ENCODE measurements around the gene PRKCH.

Gene PRKCH

GRCh38 chr14:61365667-61366212 lies 44.4 kb downstream of the PRKCH start:
- WGBS: 95% methylated on average over 3 of the region's 3 CpGs
- peaks cover 6% of the 10 kb centered on the region; the same call in 1 of the 2 replicates for H3K4me1 ChIP-seq (ENCODE audit: insufficient read depth, low read length)

GRCh38 chr14:61368114-61368710 lies 46.8 kb downstream of the PRKCH start:
- H3K4me1 ChIP-seq (ENCODE audit: insufficient read depth, low read length): peaks cover 6% of the 10 kb centered on the region; the same call in 1 of the 2 replicates
- H3K4me3 ChIP-seq (ENCODE audit: low read length): no peak overlapping the region
- no peak overlapping the region for H3K27ac ChIP-seq (ENCODE audit: low read depth, low read length)
- H3K9me3 ChIP-seq (ENCODE audit: insufficient read depth, low read depth, low read length): 0 out of 2 replicates have a peak, but pooled peaks cover 5% of the 10 kb centered on the region
- H3K27me3 ChIP-seq (ENCODE audit: insufficient read depth, low read length): no peaks in the 10 kb centered on the region
- WGBS: 81% methylated on average over 4 of the region's 5 CpGs
- no peaks in the 10 kb centered on the region for H3K36me3 ChIP-seq (ENCODE audit: insufficient read depth, low read length)
- H3K9ac ChIP-seq (ENCODE audit: low read depth, low read length): no peak overlapping the region

More at GRCh38 chr14:61365667-61366212, 44.4 kb downstream of the PRKCH start:
- no peaks in the 10 kb centered on the region for H3K9me3 ChIP-seq (ENCODE audit: insufficient read depth, low read depth, low read length)
- no peaks in the 10 kb centered on the region for H3K27me3 ChIP-seq (ENCODE audit: insufficient read depth, low read length)
- no peaks in the 10 kb centered on the region for H3K36me3 ChIP-seq (ENCODE audit: insufficient read depth, low read length)
- no peak overlapping the region for H3K9ac ChIP-seq (ENCODE audit: low read depth, low read length)
- no peak overlapping the region for H3K4me3 ChIP-seq (ENCODE audit: low read length)
- no peak overlapping the region for H3K27ac ChIP-seq (ENCODE audit: low read depth, low read length)

GRCh38 chr14:61368781-61369453 lies 47.5 kb downstream of the PRKCH start:
- H3K9me3 ChIP-seq (ENCODE audit: insufficient read depth, low read depth, low read length): peaks cover 9% of the 10 kb centered on the region
- no peak overlapping the region for H3K9ac ChIP-seq (ENCODE audit: low read depth, low read length)
- WGBS: 87% methylated on average over 3 of the region's 3 CpGs
- peaks cover 6% of the 10 kb centered on the region; the same call in 1 of the 2 replicates for H3K4me1 ChIP-seq (ENCODE audit: insufficient read depth, low read length)
- H3K4me3 ChIP-seq (ENCODE audit: low read length): no peak overlapping the region
- H3K36me3 ChIP-seq (ENCODE audit: insufficient read depth, low read length): no peaks in the 10 kb centered on the region
- H3K27me3 ChIP-seq (ENCODE audit: insufficient read depth, low read length): no peaks in the 10 kb centered on the region
- H3K27ac ChIP-seq (ENCODE audit: low read depth, low read length): no peak overlapping the region

- Histone ChIP-seq H3K4me3 (ENCODE audit: low read length) (no peak overlapping the region), H3K9ac (ENCODE audit: low read depth, low read length) (no peak overlapping the region), H3K4me1 (ENCODE audit: insufficient read depth, low read length) (peaks cover 6% of the 10 kb centered on the region; the same call in 1 of the 2 replicates), H3K9me3 (ENCODE audit: insufficient read depth, low read depth, low read length) (peaks cover 14% of the 10 kb centered on the region), H3K27me3 (ENCODE audit: insufficient read depth, low read length) (no peaks in the 10 kb centered on the region), H3K27ac (ENCODE audit: low read depth, low read length) (no peak overlapping the region), H3K36me3 (ENCODE audit: insufficient read depth, low read length) (no peaks in the 10 kb centered on the region)
- WGBS: 95% methylated on average over 2 of the region's 3 CpGs
Observed at GRCh38 chr14:61369454-61369810, 48.1 kb downstream of the PRKCH start.

- Histone ChIP-seq H3K27ac (ENCODE audit: low read depth, low read length) (no peak overlapping the region), H3K9me3 (ENCODE audit: insufficient read depth, low read depth, low read length) (peaks cover 28% of the 10 kb centered on the region), H3K4me1 (ENCODE audit: insufficient read depth, low read length) (0 out of 2 replicates have a peak, but pooled peaks cover 6% of the 10 kb centered on the region), H3K27me3 (ENCODE audit: insufficient read depth, low read length) (no peaks in the 10 kb centered on the region), H3K4me3 (ENCODE audit: low read length) (no peak overlapping the region), H3K9ac (ENCODE audit: low read depth, low read length) (no peak overlapping the region), H3K36me3 (ENCODE audit: insufficient read depth, low read length) (no peaks in the 10 kb centered on the region)
- WGBS: 90% methylated on average over 2 of the region's 2 CpGs
Observed at GRCh38 chr14:61372379-61372778, 51.0 kb downstream of the PRKCH start.

GRCh38 chr14:61372842-61373555 lies 51.6 kb downstream of the PRKCH start:
- Histone ChIP-seq H3K36me3 (ENCODE audit: insufficient read depth, low read length) (no peaks in the 10 kb centered on the region), H3K27me3 (ENCODE audit: insufficient read depth, low read length) (no peaks in the 10 kb centered on the region), H3K9me3 (ENCODE audit: insufficient read depth, low read depth, low read length) (peaks cover 28% of the 10 kb centered on the region), H3K4me3 (ENCODE audit: low read length) (no peak overlapping the region), H3K4me1 (ENCODE audit: insufficient read depth, low read length) (0 out of 2 replicates have a peak, but pooled peaks cover 6% of the 10 kb centered on the region), H3K27ac (ENCODE audit: low read depth, low read length) (no peak overlapping the region), H3K9ac (ENCODE audit: low read depth, low read length) (no peak overlapping the region)
- 90% methylated on average over 3 of the region's 3 CpGs for WGBS

- H3K27ac ChIP-seq (ENCODE audit: low read depth, low read length): no peak overlapping the region
- H3K4me3 ChIP-seq (ENCODE audit: low read length): no peak overlapping the region
- H3K4me1 ChIP-seq (ENCODE audit: insufficient read depth, low read length): no peaks in the 10 kb centered on the region
- no peak overlapping the region for H3K9ac ChIP-seq (ENCODE audit: low read depth, low read length)
- peaks cover 28% of the 10 kb centered on the region for H3K9me3 ChIP-seq (ENCODE audit: insufficient read depth, low read depth, low read length)
- no peaks in the 10 kb centered on the region for H3K27me3 ChIP-seq (ENCODE audit: insufficient read depth, low read length)
- WGBS: 91% methylated on average over 3 of the region's 3 CpGs
- H3K36me3 ChIP-seq (ENCODE audit: insufficient read depth, low read length): no peaks in the 10 kb centered on the region
Observed at GRCh38 chr14:61374284-61374683, 52.9 kb downstream of the PRKCH start.

GRCh38 chr14:61375218-61375617 lies 53.8 kb downstream of the PRKCH start:
- no peaks in the 10 kb centered on the region for H3K27me3 ChIP-seq (ENCODE audit: insufficient read depth, low read length)
- no peak overlapping the region for H3K9ac ChIP-seq (ENCODE audit: low read depth, low read length)
- H3K4me1 ChIP-seq (ENCODE audit: insufficient read depth, low read length): no peaks in the 10 kb centered on the region
- no peak overlapping the region for H3K27ac ChIP-seq (ENCODE audit: low read depth, low read length)
- peaks cover 28% of the 10 kb centered on the region for H3K9me3 ChIP-seq (ENCODE audit: insufficient read depth, low read depth, low read length)
- H3K4me3 ChIP-seq (ENCODE audit: low read length): no peak overlapping the region
- no peaks in the 10 kb centered on the region for H3K36me3 ChIP-seq (ENCODE audit: insufficient read depth, low read length)
- WGBS: 84% methylated on average over 3 of the region's 3 CpGs

- Histone ChIP-seq H3K9ac (ENCODE audit: low read depth, low read length) (no peak overlapping the region), H3K9me3 (ENCODE audit: insufficient read depth, low read depth, low read length) (peaks cover 28% of the 10 kb centered on the region), H3K27ac (ENCODE audit: low read depth, low read length) (no peak overlapping the region), H3K27me3 (ENCODE audit: insufficient read depth, low read length) (no peaks in the 10 kb centered on the region), H3K4me1 (ENCODE audit: insufficient read depth, low read length) (no peaks in the 10 kb centered on the region), H3K36me3 (ENCODE audit: insufficient read depth, low read length) (no peaks in the 10 kb centered on the region), H3K4me3 (ENCODE audit: low read length) (no peak overlapping the region)
- WGBS: 94% methylated on average over 1 of the region's 1 CpG
Observed at GRCh38 chr14:61376314-61376713, 54.9 kb downstream of the PRKCH start.

GRCh38 chr14:61377749-61378148 lies 56.4 kb downstream of the PRKCH start:
- Histone ChIP-seq H3K36me3 (ENCODE audit: insufficient read depth, low read length) (no peaks in the 10 kb centered on the region), H3K4me3 (ENCODE audit: low read length) (no peak overlapping the region), H3K9ac (ENCODE audit: low read depth, low read length) (no peak overlapping the region), H3K9me3 (ENCODE audit: insufficient read depth, low read depth, low read length) (peaks cover 25% of the 10 kb centered on the region), H3K4me1 (ENCODE audit: insufficient read depth, low read length) (no peaks in the 10 kb centered on the region), H3K27ac (ENCODE audit: low read depth, low read length) (no peak overlapping the region), H3K27me3 (ENCODE audit: insufficient read depth, low read length) (no peaks in the 10 kb centered on the region)

- Histone ChIP-seq H3K27me3 (ENCODE audit: insufficient read depth, low read length) (no peaks in the 10 kb centered on the region), H3K4me1 (ENCODE audit: insufficient read depth, low read length) (no peaks in the 10 kb centered on the region), H3K9me3 (ENCODE audit: insufficient read depth, low read depth, low read length) (peaks cover 11% of the 10 kb centered on the region), H3K4me3 (ENCODE audit: low read length) (no peak overlapping the region), H3K36me3 (ENCODE audit: insufficient read depth, low read length) (no peaks in the 10 kb centered on the region), H3K27ac (ENCODE audit: low read depth, low read length) (no peak overlapping the region), H3K9ac (ENCODE audit: low read depth, low read length) (no peak overlapping the region)
- 94% methylated on average over 8 of the region's 8 CpGs for WGBS
Observed at GRCh38 chr14:61379639-61380184, 58.3 kb downstream of the PRKCH start.
